HG02763 (cell line): ENCODE measurements around the gene RBM24.

Experiments
- ATAC-seq: cut with Tn5 transposase; IDR thresholded peaks from one replicate; pipeline ENCODE4 v1.9.1; 2021; ENCODE audit warnings: mild to moderate bottlenecking, moderate library complexity; ENCODE audit not compliant: unreplicated experiment

The RBM24 gene

GRCh38 chr6:17281100-17281496 lies at the start of gene RBM24:
Gene RBM24 (plus strand): TSS chr6:17281361. CDS start chr6:17281582, 221 bp downstream.
- no peak for ATAC-seq

GRCh38 chr6:17233531-17233930 lies 47.6 kb upstream of the RBM24 start:
- ATAC-seq, result no peak

- ATAC-seq, result no peak
These were observed 43.9 kb upstream of the RBM24 start for GRCh38 chr6:17237246-17237645.

GRCh38 chr6:17239260-17239659 lies 41.9 kb upstream of the RBM24 start:
- no peak for ATAC-seq

GRCh38 chr6:17240803-17241500 lies 40.2 kb upstream of the RBM24 start:
- no peak for ATAC-seq

- no peak for ATAC-seq
These were observed 39.1 kb upstream of the RBM24 start for GRCh38 chr6:17242087-17242486.

- ATAC-seq, result no peak
These were observed 30.9 kb upstream of the RBM24 start for GRCh38 chr6:17250237-17250636.

GRCh38 chr6:17251953-17252352 lies 29.2 kb upstream of the RBM24 start:
- ATAC-seq, result no peak

- no peak for ATAC-seq
These were observed 22.4 kb upstream of the RBM24 start for GRCh38 chr6:17258749-17259148.

GRCh38 chr6:17265570-17265969 lies 15.6 kb upstream of the RBM24 start:
- ATAC-seq, result no peak

- ATAC-seq, result no peak
These were observed 13.6 kb upstream of the RBM24 start for GRCh38 chr6:17267566-17267965.

GRCh38 chr6:17268114-17268513 lies 13.0 kb upstream of the RBM24 start:
- ATAC-seq, result no peak

- no peak for ATAC-seq
These were observed 11.3 kb upstream of the RBM24 start for GRCh38 chr6:17269840-17270239.

- no peak for ATAC-seq
These were observed 9.5 kb upstream of the RBM24 start for GRCh38 chr6:17271628-17272027.

GRCh38 chr6:17276766-17277165 lies 4.4 kb upstream of the RBM24 start:
- no peak for ATAC-seq

GRCh38 chr6:17277256-17277655 lies 3.9 kb upstream of the RBM24 start:
- ATAC-seq, result no peak

GRCh38 chr6:17278289-17279063 lies 2.7 kb upstream of the RBM24 start:
- no peak for ATAC-seq

GRCh38 chr6:17280138-17280537 lies 1.0 kb upstream of the RBM24 start:
- no peak for ATAC-seq

- ATAC-seq, result no peak
These were observed 540 bp upstream of the RBM24 start for GRCh38 chr6:17280552-17281090.

- ATAC-seq, result no peak
These were observed 628 bp downstream of the RBM24 start for GRCh38 chr6:17281497-17282481.

- ATAC-seq, result no peak
These were observed 1.9 kb downstream of the RBM24 start for GRCh38 chr6:17283074-17283473.
